Measurements from ENCODE around the gene NRTN. TPM values are rescaled to one million over a fixed set of nuclear protein-coding genes. Genes with fewer than 3 reads are reported as not detected.

Gene NRTN
- 0.15 TPM in 1 of 2 replicates, not detected in the other for total RNA-seq

GRCh38 chr19:5804516-5805461, at the start of gene NRTN:
TSS of gene NRTN (plus strand) at chr19:5805067. CDS start at chr19:5824166, 19,099 bp downstream.

GRCh38 chr19:5784581-5785147, 20.2 kb upstream of the NRTN start, which contains the start of gene PRR22:
TSS of gene PRR22 (minus strand) at chr19:5784746. CDS start at chr19:5784660, 86 bp downstream.

DNA sequence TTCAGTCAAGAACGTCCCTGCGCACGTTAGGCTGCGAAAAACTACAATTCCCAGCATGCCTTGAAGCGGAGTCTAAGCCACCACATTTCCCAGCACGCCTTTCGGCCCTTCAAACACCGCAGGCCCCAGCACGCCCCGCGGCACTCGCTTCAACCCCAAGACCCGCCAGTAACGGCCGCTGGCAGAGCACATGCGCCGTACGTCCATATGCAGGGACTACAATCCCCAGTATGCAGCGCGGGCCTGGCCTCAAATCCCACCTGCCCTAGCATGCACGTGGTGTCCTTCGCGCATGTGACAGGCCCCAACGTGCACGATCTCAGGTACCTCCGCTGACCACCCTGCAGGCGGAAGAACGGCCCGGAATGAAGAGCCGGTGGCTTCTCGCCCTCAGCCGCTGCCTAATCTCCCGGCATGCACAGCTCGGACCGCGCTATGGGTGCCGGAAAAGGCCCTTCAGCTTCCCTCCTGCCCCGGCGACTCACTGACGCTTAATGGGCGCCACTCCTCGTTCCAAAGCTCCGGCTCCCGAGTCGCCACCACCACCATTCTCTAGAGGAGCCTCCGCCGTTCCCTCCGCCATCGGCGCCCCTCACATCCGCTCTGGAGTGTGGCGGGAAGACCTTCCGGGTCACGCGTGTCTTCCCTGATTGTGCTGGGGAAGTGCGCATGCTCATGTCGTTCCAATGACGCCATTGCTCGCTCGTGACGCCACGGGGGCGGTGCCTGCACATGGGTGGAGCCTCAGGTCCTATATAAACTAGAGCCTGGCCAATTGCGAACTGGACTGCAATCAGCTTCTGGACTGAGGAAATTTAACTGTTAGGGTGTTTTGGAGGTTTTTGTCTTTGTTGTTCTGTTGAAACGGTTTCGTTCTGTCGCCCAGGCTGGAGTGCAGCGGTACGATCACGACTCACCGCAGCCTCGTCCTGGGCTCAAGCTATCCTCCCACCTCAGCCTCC, 14.0 kb upstream of the NRTN start, which contains the start of gene DUS3L:
DUS3L (minus strand) TSS at position 605 of the 962 bp plus-strand sequence; CDS start at position 583, 22 bp downstream.

GRCh38 chr19:5839065-5840017, 34.5 kb downstream of the NRTN start, which contains the start of gene FUT6:
TSS of gene FUT6 (minus strand) at chr19:5839702. CDS start at chr19:5832567, 7,135 bp downstream.

GRCh38 chr19:5851302-5851701, 46.4 kb downstream of the NRTN start, which contains the start of gene FUT3:
TSS of gene FUT3 (minus strand) at chr19:5851449.

Other genes starting within 250 kb of the NRTN start
- under 0.01 TPM in 1 of 2 replicates, not detected in the other for gene TINCR, start 237.1 kb upstream of the NRTN start, total RNA-seq
- 9.2 and 11.9 TPM in 2 replicates for gene SAFB2, start 182.3 kb upstream of the NRTN start, total RNA-seq
- 29.4 and 41.8 TPM in 2 replicates for gene SAFB, start 182.0 kb upstream of the NRTN start, total RNA-seq
- 93.1 and 93.7 TPM in 2 replicates for gene MICOS13, start 124.6 kb upstream of the NRTN start, total RNA-seq
- 12.4 and 13.1 TPM in 2 replicates for gene HSD11B1L, start 124.0 kb upstream of the NRTN start, total RNA-seq
- 1,608 and 1,657 TPM in 2 replicates for gene RPL36, start 114.8 kb upstream of the NRTN start, total RNA-seq
- gene LONP1, start 84.9 kb upstream of the NRTN start, total RNA-seq: 98.4 and 109 TPM in 2 replicates
- not detected in 2 replicates for gene CATSPERD, start 84.4 kb upstream of the NRTN start, total RNA-seq
- gene PRR22, start 20.3 kb upstream of the NRTN start, total RNA-seq: 0.59 TPM in 1 of 2 replicates, not detected in the other
- 24.4 and 24.5 TPM in 2 replicates for gene DUS3L, start 13.9 kb upstream of the NRTN start, total RNA-seq
- gene FUT6, start 34.6 kb downstream of the NRTN start, total RNA-seq: not detected in 2 replicates
- gene FUT3, start 46.4 kb downstream of the NRTN start, total RNA-seq: under 0.01 TPM in 1 of 2 replicates, not detected in the other
- not detected in 2 replicates for gene FUT5, start 65.5 kb downstream of the NRTN start, total RNA-seq
- gene NDUFA11, start 98.7 kb downstream of the NRTN start, total RNA-seq: 444 and 470 TPM in 2 replicates
- gene VMAC, start 99.8 kb downstream of the NRTN start, total RNA-seq: 2.1 and 3.2 TPM in 2 replicates
- 4.4 and 5.4 TPM in 2 replicates for gene CAPS, start 109.2 kb downstream of the NRTN start, total RNA-seq
- 51.1 and 59.8 TPM in 2 replicates for gene RANBP3, start 173.1 kb downstream of the NRTN start, total RNA-seq

Measured in bronchus fibroblast of lung (primary cell).